A549 (cell line): ENCODE results near the gene PDGFB.

Source experiments
- CTCF ChIP-seq: fragments of >200 bp; sonication (Bioruptor Twin); formaldehyde crosslinking; IDR thresholded peaks from 3 replicates; pipeline ENCODE4 v1.5.1; 2016
- ELK1 ChIP-seq: fragments of 150-350 bp; IDR thresholded peaks from 2 replicates; pipeline ENCODE4 v1.6.1; 2014; ENCODE audit warnings: low read depth, mild to moderate bottlenecking, low read length
- KDM1A ChIP-seq: fragments of 200-600 bp; sonication (generic); IDR thresholded peaks from 2 replicates; pipeline ENCODE4 v1.6.1; 2016; ENCODE audit warnings: low read depth, mild to moderate bottlenecking
- MAZ ChIP-seq: fragments of 150-350 bp; IDR thresholded peaks from 2 replicates; pipeline ENCODE4 v1.6.1; 2014; ENCODE audit warnings: antibody characterized with exemption, low read depth, low read length, borderline replicate concordance
- POLR2A ChIP-seq: IDR thresholded peaks from 2 replicates; pipeline ENCODE4 v1.6.1; 2012; ENCODE audit warnings: mild to moderate bottlenecking, low read length
- RAD21 ChIP-seq, 2 experiments: fragments of >200 bp in 1 of 2; sonication (Bioruptor Twin) in 1 of 2; formaldehyde crosslinking in 1 of 2; IDR thresholded peaks in 1 of 2; conservative IDR thresholded peaks in 1 of 2; 2 replicates in 1 of 2; 3 replicates in 1 of 2; pipeline ENCODE4 v1.6.1; 2012 to 2018; ENCODE audit warnings: inconsistent platforms in 1 of 2
- REST ChIP-seq: fragments of 200-600 bp; sonication (generic); IDR thresholded peaks from 2 replicates; pipeline ENCODE4 v1.6.1; 2016; ENCODE audit warnings: antibody characterized with exemption, mild to moderate bottlenecking, moderate library complexity
- RFX5 ChIP-seq: fragments of 450-650 bp; IDR thresholded peaks from 2 replicates; pipeline ENCODE4 v1.7.1; 2014; ENCODE audit warnings: antibody characterized with exemption, mild to moderate bottlenecking, moderate library complexity
- SMC3 ChIP-seq: fragments of >200 bp; sonication (Bioruptor Twin); formaldehyde crosslinking; IDR thresholded peaks from 3 replicates; pipeline ENCODE4 v1.6.1; 2018; ENCODE audit warnings: inconsistent platforms
- USF2 ChIP-seq: fragments of 450-650 bp; IDR thresholded peaks from 2 replicates; pipeline ENCODE4 v1.6.1; 2014; ENCODE audit warnings: antibody characterized with exemption

GRCh38 chr22:39288135-39288898 lies 43.5 kb upstream of the PDGFB start:
- no peak for TF ChIP-seq POLR2A
- no peak for TF ChIP-seq CTCF
- TF ChIP-seq ELK1, result no peak
- TF ChIP-seq MAZ, result no peak
- no peak for TF ChIP-seq REST
- no peak for TF ChIP-seq RAD21 (conservative IDR thresholded peaks at IDR 0.05 in 1 of 2, IDR thresholded peaks at IDR 0.05 in 1 of 2)
- TF ChIP-seq KDM1A, result no peak
- TF ChIP-seq SMC3, result no peak
- TF ChIP-seq RFX5, result no peak
- TF ChIP-seq USF2, result no peak
